Measurements from ENCODE around the gene NPSR1.

- TF ChIP-seq POLR2A (IDR thresholded peaks at IDR 0.05; ENCODE audit: low read depth, low read length): no peak
- TF ChIP-seq POLR2AphosphoS5 (IDR thresholded peaks at IDR 0.05; ENCODE audit: low read depth, low read length): no peak
- TF ChIP-seq TAF1 (IDR thresholded peaks at IDR 0.05; ENCODE audit: borderline replicate concordance, low read depth, low read length): no peak
Measured at GRCh38 chr7:34656041-34656440, 2.0 kb upstream of the NPSR1 start.
